Esophagus muscularis mucosa (tissue), 3 donors: Measurements from ENCODE around the gene HMGN1.
A peak's percentile ranks its signal among the peaks of the same experiment; 100 is the strongest.

Source experiments
- POLR2A ChIP-seq: fragments of 450-650 bp; IDR thresholded peaks from one replicate; pipeline ENCODE4 v1.6.1; 2017; ENCODE audit warnings: antibody characterized with exemption, moderate library complexity, mild to moderate bottlenecking, low read depth
- POLR2AphosphoS5 ChIP-seq, 2 donors: sonication (generic); formaldehyde crosslinking; IDR thresholded peaks; one replicate each; pipeline ENCODE4 v1.6.1; 2017; ENCODE audit warnings: antibody characterized with exemption in 2 of 2
- TF ChIP-seq, protein P1 (sequence below), 3 experiments: fragments of 200-600 bp in 2 of 3; fragments of 450-650 bp in 1 of 3; sonication (generic) in 2 of 3; IDR thresholded peaks; one replicate each; pipeline ENCODE4 v1.5.1; 2017 to 2019; ENCODE audit warnings: antibody characterized with exemption in 3 of 3, mild to moderate bottlenecking in 2 of 3, moderate library complexity in 1 of 3

GRCh38 chr21:39387461-39388037 is 38.7 kb upstream of the HMGN1 start:
- TF ChIP-seq, protein P1, sequence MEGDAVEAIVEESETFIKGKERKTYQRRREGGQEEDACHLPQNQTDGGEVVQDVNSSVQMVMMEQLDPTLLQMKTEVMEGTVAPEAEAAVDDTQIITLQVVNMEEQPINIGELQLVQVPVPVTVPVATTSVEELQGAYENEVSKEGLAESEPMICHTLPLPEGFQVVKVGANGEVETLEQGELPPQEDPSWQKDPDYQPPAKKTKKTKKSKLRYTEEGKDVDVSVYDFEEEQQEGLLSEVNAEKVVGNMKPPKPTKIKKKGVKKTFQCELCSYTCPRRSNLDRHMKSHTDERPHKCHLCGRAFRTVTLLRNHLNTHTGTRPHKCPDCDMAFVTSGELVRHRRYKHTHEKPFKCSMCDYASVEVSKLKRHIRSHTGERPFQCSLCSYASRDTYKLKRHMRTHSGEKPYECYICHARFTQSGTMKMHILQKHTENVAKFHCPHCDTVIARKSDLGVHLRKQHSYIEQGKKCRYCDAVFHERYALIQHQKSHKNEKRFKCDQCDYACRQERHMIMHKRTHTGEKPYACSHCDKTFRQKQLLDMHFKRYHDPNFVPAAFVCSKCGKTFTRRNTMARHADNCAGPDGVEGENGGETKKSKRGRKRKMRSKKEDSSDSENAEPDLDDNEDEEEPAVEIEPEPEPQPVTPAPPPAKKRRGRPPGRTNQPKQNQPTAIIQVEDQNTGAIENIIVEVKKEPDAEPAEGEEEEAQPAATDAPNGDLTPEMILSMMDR (IDR thresholded peaks at IDR 0.05), result no peak
- TF ChIP-seq POLR2AphosphoS5 (IDR thresholded peaks at IDR 0.05) (peak; percentile 6 to 69), POLR2A (no peak)
